HepG2 (cell line): ENCODE measurements around the gene COX18. TPM values are rescaled to one million over a fixed set of nuclear protein-coding genes. Genes with fewer than 3 reads are reported as not detected.

ENCODE experiments used
- ATAC-seq: fragments of 200-7000 bp; cut with Tn5 transposase; 3 replicates; pipeline ENCODE4 v1.9.1; 2020; ENCODE audit warnings: mild to moderate bottlenecking, moderate library complexity
- BruUV-seq: library from RNA; stranded (reverse); fragments of 400-500 nt; replicated peaks from 2 replicates; lab custom pipeline; 2021; lab: Mats Ljungman, UMichigan
- CTCF ChIA-PET: fragments of 300-600 bp; formaldehyde crosslinking; extraction: SDS; loops from one replicate; lab custom pipeline; 2021; ENCODE audit warnings: low total read pairs, inconsistent platforms, low intra/inter-chr PET ratio; lab: Yijun Ruan, JAX
- POLR2A ChIA-PET: fragments of 350-600 bp; sonication (Branson Sonifier 250); formaldehyde crosslinking; loops from one replicate; lab custom pipeline; 2020; ENCODE audit warnings: antibody characterized with exemption, inconsistent platforms; lab: Yijun Ruan, JAX
- DNase-seq: peaks from one replicate; pipeline ENCODE4 v3.0.0-alpha.2; 2015; ENCODE audit warnings: low spot score
- FAIRE-seq: peaks from 3 replicates; lab custom pipeline; 2011; peaks lifted over from hg19 to GRCh38; lab: Jason Lieb, UNC
- H2AFZ ChIP-seq: one replicate; pipeline ENCODE4 v1.6.1; 2011; ENCODE audit warnings: low read length, inconsistent platforms
- H3K27ac ChIP-seq: fragments of 300-600 bp; 3 replicates; pipeline ENCODE4 v1.8.0; 2011; ENCODE audit warnings: mixed run types, mild to moderate bottlenecking, mixed read lengths, low read length, inconsistent platforms; ENCODE audit not compliant: insufficient read depth; ENCODE audit errors: extremely low read length
- H3K27me3 ChIP-seq, 2 experiments: fragments of 200-600 bp in 1 of 2; 2 replicates in 1 of 2; 3 replicates in 1 of 2; pipeline versions ENCODE4 v1.6.0 to v1.8.0; 2011; ENCODE audit warnings: low read length in 2 of 2, mild to moderate bottlenecking in 2 of 2, moderate library complexity in 2 of 2, inconsistent platforms in 1 of 2; ENCODE audit not compliant: insufficient read depth in 2 of 2, control insufficient read depth in 1 of 2
- H3K36me3 ChIP-seq, 2 experiments: fragments of 200-600 bp in 1 of 2; replicated peaks in 1 of 2; 2 replicates in 1 of 2; 3 replicates in 1 of 2; pipeline versions ENCODE4 v1.5.1 to v1.8.0; 2011; ENCODE audit warnings: low read length in 2 of 2, inconsistent platforms in 1 of 2; ENCODE audit not compliant: insufficient read depth in 2 of 2, control insufficient read depth in 1 of 2
- H3K4me1 ChIP-seq: 2 replicates; pipeline ENCODE4 v1.5.1; 2012; ENCODE audit warnings: low read length, inconsistent platforms; ENCODE audit not compliant: insufficient read depth
- H3K4me2 ChIP-seq: 2 replicates; pipeline ENCODE4 v1.6.0; 2011; ENCODE audit warnings: low read depth, low read length, inconsistent platforms
- H3K4me3 ChIP-seq, 3 experiments: fragments of 200-600 bp in 1 of 3; sonication (generic), shearing (Covaris generic) in 1 of 3; replicated peaks in 1 of 3; 2 replicates each; pipeline ENCODE4 v1.5.1; 2011 to 2016; ENCODE audit warnings: low read length in 3 of 3, inconsistent platforms in 2 of 3, low read depth in 2 of 3, mild to moderate bottlenecking in 2 of 3, control low read depth in 1 of 3, mixed read lengths in 1 of 3; ENCODE audit not compliant: insufficient read depth in 1 of 3
- H3K79me2 ChIP-seq: one replicate; pipeline ENCODE4 v1.6.1; 2011; ENCODE audit warnings: low read length, inconsistent platforms; ENCODE audit not compliant: insufficient read depth
- H3K9ac ChIP-seq: 2 replicates; pipeline ENCODE4 v1.6.0; 2011; ENCODE audit warnings: mild to moderate bottlenecking, low read depth, low read length, inconsistent platforms; ENCODE audit not compliant: insufficient read depth
- H3K9me3 ChIP-seq: 2 replicates; pipeline ENCODE4 v1.5.1; 2012; ENCODE audit warnings: mild to moderate bottlenecking, low read length
- H4K20me1 ChIP-seq: 2 replicates; pipeline ENCODE4 v1.6.0; 2011; ENCODE audit warnings: inconsistent platforms, mild to moderate bottlenecking, low read length, moderate library complexity; ENCODE audit not compliant: insufficient read depth
- CREM ChIP-seq, 2 experiments: sonication (generic) in 1 of 2; formaldehyde crosslinking in 1 of 2; IDR thresholded peaks; 2 replicates each; pipeline versions ENCODE4 v1.4.0 to v1.6.1; 2016 to 2020; ENCODE audit warnings: antibody characterized with exemption in 1 of 2, mild to moderate bottlenecking in 1 of 2, missing genetic modification reagents in 1 of 2
- DBP ChIP-seq: sonication (generic); formaldehyde crosslinking; IDR thresholded peaks from 2 replicates; pipeline ENCODE4 v1.4.0; 2020; ENCODE audit warnings: missing genetic modification reagents; ENCODE audit errors: not compliant biosample characterization
- ETV6 ChIP-seq: sonication (generic); formaldehyde crosslinking; conservative IDR thresholded peaks from 2 replicates; pipeline ENCODE4 v1.4.0; 2020; ENCODE audit warnings: missing genetic modification reagents
- MED8 ChIP-seq: sonication (generic); formaldehyde crosslinking; IDR thresholded peaks from 2 replicates; pipeline ENCODE4 v1.8.1; 2023; ENCODE audit warnings: mild to moderate bottlenecking, missing genetic modification reagents; ENCODE audit not compliant: insufficient replicate concordance
- RFX5 ChIP-seq: IDR thresholded peaks from 2 replicates; pipeline ENCODE4 v1.6.1; 2011; ENCODE audit warnings: low read depth, low read length, improper control_type of control experiment
- RNF2 ChIP-seq: fragments of 450-650 bp; conservative IDR thresholded peaks from 2 replicates; pipeline ENCODE4 v1.6.1; 2016; ENCODE audit warnings: low read depth
- SP4 ChIP-seq: sonication (generic); formaldehyde crosslinking; IDR thresholded peaks from 2 replicates; pipeline ENCODE4 v1.8.1; 2023; ENCODE audit warnings: mild to moderate bottlenecking, missing genetic modification reagents
- U2AF1 ChIP-seq: fragments of 200-400 bp; formaldehyde crosslinking; optimal IDR thresholded peaks from 2 replicates; pipeline ENCODE3; 2017; ENCODE audit warnings: mild to moderate bottlenecking, low read depth, low read length
- U2AF2 ChIP-seq: fragments of 200-400 bp; formaldehyde crosslinking; IDR thresholded peaks from 2 replicates; pipeline ENCODE4 v1.6.1; 2017; ENCODE audit warnings: low read depth, mild to moderate bottlenecking, low read length
- ZFY ChIP-seq: sonication (generic); formaldehyde crosslinking; IDR thresholded peaks from 2 replicates; pipeline ENCODE4 v1.4.0; 2020; ENCODE audit warnings: missing genetic modification reagents
- ZNF124 ChIP-seq: sonication (generic); formaldehyde crosslinking; IDR thresholded peaks from 2 replicates; pipeline ENCODE4 v1.4.0; 2020; ENCODE audit warnings: missing genetic modification reagents
- ZNF24 ChIP-seq: fragments of 450-650 bp; IDR thresholded peaks from 2 replicates; pipeline ENCODE4 v1.6.1; 2017; ENCODE audit warnings: antibody characterized with exemption, mild to moderate bottlenecking
- ZNF557 ChIP-seq: sonication (generic); formaldehyde crosslinking; IDR thresholded peaks from 2 replicates; pipeline ENCODE4 v1.4.0; 2020; ENCODE audit warnings: missing genetic modification reagents
- ZNF839 ChIP-seq: sonication (generic); formaldehyde crosslinking; IDR thresholded peaks from 2 replicates; pipeline ENCODE4 v1.4.0; 2020; ENCODE audit warnings: missing genetic modification reagents, mild to moderate bottlenecking, borderline replicate concordance
- WGBS: methylation state at CpG from one replicate; pipeline ENCODE4 v1.1.6; 2017; ENCODE audit warnings: low lambda C conversion rate; 5-methylcytosine and 5-hydroxymethylcytosine counted together
- in situ Hi-C: cut with HindIII; loops from 2 replicates; pipeline ENCODE4 v1.10.0; 2017; ENCODE audit warnings: low pct_unique_long_range_greater_than_20kb; ENCODE audit not compliant: extremely low pct_ligation_motif_present
- intact Hi-C: fragments of 100-400 bp; cut with micrococcal nuclease; formaldehyde crosslinking; loops from one replicate; pipeline ENCODE4 v1.10.0; 2022; ENCODE audit not compliant: unreplicated experiment
- polyA plus RNA-seq, 8 experiments: library from polyadenylated mRNA; depleted of rRNA in 3 of 8; stranded (reverse) in 7 of 8; unstranded in 1 of 8; fragments of >200 nt; fragmentation: Illumina TruSeq in 4 of 8; extraction: Trizol in 4 of 8; gene quantifications; 2 replicates each; pipeline versions ENCODE4 v1.2.1 to v1.2.3, GENCODE V29; 2011 to 2016; ENCODE audit warnings: low read depth in 4 of 8, missing spikeins in 1 of 8, mixed read lengths in 1 of 8; ENCODE audit not compliant: insufficient read depth in 1 of 8
- total RNA-seq, 5 experiments: library from RNA; depleted of rRNA; stranded (reverse); fragments of >200 nt; fragmentation: Illumina TruSeq; extraction: Trizol; gene quantifications; 2 replicates each; pipeline ENCODE4 v1.2.3, GENCODE V29; 2016; ENCODE audit warnings: low read depth in 1 of 5
- TF ChIP-seq, protein P1 (sequence below): sonication (generic); formaldehyde crosslinking; IDR thresholded peaks from 2 replicates; pipeline ENCODE4 v1.4.0; 2020; ENCODE audit warnings: missing genetic modification reagents, borderline replicate concordance

COX18 gene
- total and polyA plus RNA-seq, 2 of the 13 experiments (the other 11 are each of a cell fraction or from before 2014, with no cell fraction given), result 8.7 to 21.3 TPM

- DNase-seq, result no peak
- Histone ChIP-seq H3K4me3 (no peak overlapping the region), H3K79me2 (no peaks in the 10 kb centered on the region), H3K9me3 (no peaks in the 10 kb centered on the region), H2AFZ (no peak overlapping the region), H3K9ac (no peak overlapping the region), H3K4me1 (no peaks in the 10 kb centered on the region), H3K27ac (no peak overlapping the region), H3K27me3 (0 out of 5 replicates have a peak, but pooled peaks cover 0 to 2% of the 10 kb centered on the region in 2 experiments), H3K4me2 (no peak overlapping the region), H3K36me3 (no peaks in the 10 kb centered on the region), H4K20me1 (no peaks in the 10 kb centered on the region)
- no peak for FAIRE-seq
- in situ Hi-C loops (loop anchor here (10.0 to 25.0 kb wide), 2 partner anchors 309 to 701 kb away; no protein-coding TSS in a partner anchor), intact Hi-C loops (no loop called here)
- WGBS, result 0% methylated on average over 1 of the region's 1 CpG
- ATAC-seq, result no peak
- TF ChIP-seq RFX5 (no peak), ZNF24 (no peak), RNF2 (no peak), SP4 (no peak), ZFY (CRISPR knock-in tag) (no peak), CREM (IDR thresholded peaks at IDR 0.05) (no peak), CREM (CRISPR knock-in tag; IDR thresholded peaks at IDR 0.05) (no peak)
- ChIA-PET POLR2A (no interaction called here), CTCF (no interaction called here)
- BruUV-seq, result no TSS peak
Measured at GRCh38 chr4:73013310-73013709, 56.2 kb downstream of the COX18 start.

DNA sequence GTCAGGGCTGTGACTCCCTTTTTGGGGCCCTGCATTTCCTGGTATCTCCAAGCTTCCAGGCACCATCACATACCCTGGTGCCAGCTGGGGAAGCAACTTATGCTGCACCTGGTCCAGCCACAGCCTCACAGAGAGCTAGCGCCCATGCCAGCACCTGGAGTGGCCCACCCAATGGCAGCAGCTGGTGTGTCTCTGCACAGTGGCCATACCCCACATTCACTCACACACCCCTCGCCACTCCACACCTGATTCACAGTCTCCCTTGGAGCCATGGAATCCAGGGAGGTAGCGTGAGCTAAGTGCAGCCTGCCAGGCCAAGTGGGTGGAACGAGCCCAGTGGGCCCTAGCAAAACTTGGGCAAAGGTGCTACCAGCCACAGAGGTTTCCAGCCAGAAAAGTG is 56.8 kb downstream of the COX18 start:
- Histone ChIP-seq H3K9ac (no peak overlapping the region), H3K9me3 (no peaks in the 10 kb centered on the region), H3K4me1 (no peaks in the 10 kb centered on the region), H3K27me3 (0 out of 5 replicates have a peak, but pooled peaks cover 0 to 2% of the 10 kb centered on the region in 2 experiments), H2AFZ (no peak overlapping the region), H3K27ac (no peak overlapping the region), H3K79me2 (no peaks in the 10 kb centered on the region), H3K4me2 (no peak overlapping the region), H4K20me1 (no peaks in the 10 kb centered on the region), H3K4me3 (no peak overlapping the region), H3K36me3 (no peaks in the 10 kb centered on the region)
- DNase-seq, result no peak
- WGBS, result 0% methylated on average over 2 of the region's 4 CpGs
- ATAC-seq, result no peak
- no TSS peak for BruUV-seq
- ChIA-PET POLR2A (no interaction called here), CTCF (no interaction called here)
- in situ Hi-C loops, result loop anchor here (10.0 to 25.0 kb wide), 2 partner anchors 308 to 700 kb away; no protein-coding TSS in a partner anchor
- intact Hi-C loops, result no loop called here
- FAIRE-seq, result no peak
- TF ChIP-seq U2AF2 (no peak), DBP (CRISPR knock-in tag) (no peak), ZNF557 (CRISPR knock-in tag) (no peak), ZNF839 (CRISPR knock-in tag) (no peak), U2AF1 (no peak), ETV6 (CRISPR knock-in tag) (no peak), MED8 (no peak), ZNF124 (CRISPR knock-in tag) (no peak)
- TF ChIP-seq, protein P1, sequence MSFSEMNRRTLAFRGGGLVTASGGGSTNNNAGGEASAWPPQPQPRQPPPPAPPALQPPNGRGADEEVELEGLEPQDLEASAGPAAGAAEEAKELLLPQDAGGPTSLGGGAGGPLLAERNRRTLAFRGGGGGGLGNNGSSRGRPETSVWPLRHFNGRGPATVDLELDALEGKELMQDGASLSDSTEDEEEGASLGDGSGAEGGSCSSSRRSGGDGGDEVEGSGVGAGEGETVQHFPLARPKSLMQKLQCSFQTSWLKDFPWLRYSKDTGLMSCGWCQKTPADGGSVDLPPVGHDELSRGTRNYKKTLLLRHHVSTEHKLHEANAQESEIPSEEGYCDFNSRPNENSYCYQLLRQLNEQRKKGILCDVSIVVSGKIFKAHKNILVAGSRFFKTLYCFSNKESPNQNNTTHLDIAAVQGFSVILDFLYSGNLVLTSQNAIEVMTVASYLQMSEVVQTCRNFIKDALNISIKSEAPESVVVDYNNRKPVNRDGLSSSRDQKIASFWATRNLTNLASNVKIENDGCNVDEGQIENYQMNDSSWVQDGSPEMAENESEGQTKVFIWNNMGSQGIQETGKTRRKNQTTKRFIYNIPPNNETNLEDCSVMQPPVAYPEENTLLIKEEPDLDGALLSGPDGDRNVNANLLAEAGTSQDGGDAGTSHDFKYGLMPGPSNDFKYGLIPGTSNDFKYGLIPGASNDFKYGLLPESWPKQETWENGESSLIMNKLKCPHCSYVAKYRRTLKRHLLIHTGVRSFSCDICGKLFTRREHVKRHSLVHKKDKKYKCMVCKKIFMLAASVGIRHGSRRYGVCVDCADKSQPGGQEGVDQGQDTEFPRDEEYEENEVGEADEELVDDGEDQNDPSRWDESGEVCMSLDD (CRISPR knock-in tag), result no peak
